ENCODE measurements around the gene CDK5. TPM values are rescaled to one million over a fixed set of nuclear protein-coding genes. Genes with fewer than 3 reads are reported as not detected.
"Not testable (repeated sequence)": the region's sequence is repeated elsewhere in the genome, so short reads cannot be mapped to it uniquely, and the experiment has no call there.

Gene CDK5
- total RNA-seq, 1 donor from 2014 or later = 17.5 TPM

GRCh38 chr7:151012031-151012692 lies 45.5 kb downstream of the CDK5 start:
- peaks cover 6% of the 10 kb centered on the region for H3K36me3 Mint-ChIP-seq
- no peak for DNase-seq (ENCODE audit: low spot score in 2 of 2, unreplicated experiment in 2 of 2)
- H3K9me3 Mint-ChIP-seq = no peaks in the 10 kb centered on the region
- H3K27ac Mint-ChIP-seq = no peak overlapping the region
- peaks cover 30% of the 10 kb centered on the region for H3K27me3 Mint-ChIP-seq (ENCODE audit: low read depth)
- peaks cover 30% of the 10 kb centered on the region for H3K4me1 Mint-ChIP-seq
- TF ChIP-seq, protein P1, sequence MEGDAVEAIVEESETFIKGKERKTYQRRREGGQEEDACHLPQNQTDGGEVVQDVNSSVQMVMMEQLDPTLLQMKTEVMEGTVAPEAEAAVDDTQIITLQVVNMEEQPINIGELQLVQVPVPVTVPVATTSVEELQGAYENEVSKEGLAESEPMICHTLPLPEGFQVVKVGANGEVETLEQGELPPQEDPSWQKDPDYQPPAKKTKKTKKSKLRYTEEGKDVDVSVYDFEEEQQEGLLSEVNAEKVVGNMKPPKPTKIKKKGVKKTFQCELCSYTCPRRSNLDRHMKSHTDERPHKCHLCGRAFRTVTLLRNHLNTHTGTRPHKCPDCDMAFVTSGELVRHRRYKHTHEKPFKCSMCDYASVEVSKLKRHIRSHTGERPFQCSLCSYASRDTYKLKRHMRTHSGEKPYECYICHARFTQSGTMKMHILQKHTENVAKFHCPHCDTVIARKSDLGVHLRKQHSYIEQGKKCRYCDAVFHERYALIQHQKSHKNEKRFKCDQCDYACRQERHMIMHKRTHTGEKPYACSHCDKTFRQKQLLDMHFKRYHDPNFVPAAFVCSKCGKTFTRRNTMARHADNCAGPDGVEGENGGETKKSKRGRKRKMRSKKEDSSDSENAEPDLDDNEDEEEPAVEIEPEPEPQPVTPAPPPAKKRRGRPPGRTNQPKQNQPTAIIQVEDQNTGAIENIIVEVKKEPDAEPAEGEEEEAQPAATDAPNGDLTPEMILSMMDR (IDR thresholded peaks at IDR 0.05; ENCODE audit: unreplicated experiment) = no peak
- H3K4me3 Mint-ChIP-seq = no peak overlapping the region

DNA sequence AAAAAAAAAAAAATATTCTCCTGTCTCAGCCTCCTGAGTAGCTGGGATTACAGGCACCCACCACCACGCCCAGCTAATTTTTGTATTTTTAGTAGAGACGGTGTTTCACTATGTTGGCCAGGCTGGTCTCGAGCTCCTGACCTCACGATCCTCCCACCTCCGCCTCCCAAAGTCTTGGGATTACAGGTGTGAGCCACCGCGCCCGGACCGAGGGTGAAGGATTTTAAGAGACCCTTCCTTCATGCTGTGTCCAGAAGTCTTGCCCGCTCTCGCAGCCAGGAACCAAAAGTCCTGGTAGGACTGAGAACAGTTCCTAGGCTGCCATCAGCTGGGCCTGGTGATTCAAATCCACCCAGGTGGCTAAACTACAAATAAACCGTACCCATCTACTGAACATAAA lies 46.1 kb downstream of the CDK5 start:
- not testable (repeated sequence) for H3K9me3 Mint-ChIP-seq, H3K27ac Mint-ChIP-seq
- peaks cover 30% of the 10 kb centered on the region for H3K4me1 Mint-ChIP-seq

GRCh38 chr7:151011097-151011409 lies 46.6 kb downstream of the CDK5 start:
- Mint-ChIP-seq H3K36me3 (peaks cover 6% of the 10 kb centered on the region), H3K9me3 (no peaks in the 10 kb centered on the region), H3K27ac (no peak overlapping the region), H3K4me1 (peaks cover 30% of the 10 kb centered on the region), H3K4me3 (peak overlapping the region; percentile 60), H3K27me3 (ENCODE audit: low read depth) (peaks cover 22% of the 10 kb centered on the region)
- DNase-seq (ENCODE audit: low spot score in 2 of 2, unreplicated experiment in 2 of 2) = no peak
- TF ChIP-seq, protein P1 (IDR thresholded peaks at IDR 0.05; ENCODE audit: unreplicated experiment) = no peak

More for the DNA sequence above, 46.1 kb downstream of the CDK5 start:
- not testable (repeated sequence) for H3K36me3 Mint-ChIP-seq; DNase-seq (ENCODE audit: low spot score in 2 of 2, unreplicated experiment in 2 of 2)
- Mint-ChIP-seq H3K4me3 (peak overlapping the region; percentile 26), H3K27me3 (ENCODE audit: low read depth) (peaks cover 28% of the 10 kb centered on the region)

DNA sequence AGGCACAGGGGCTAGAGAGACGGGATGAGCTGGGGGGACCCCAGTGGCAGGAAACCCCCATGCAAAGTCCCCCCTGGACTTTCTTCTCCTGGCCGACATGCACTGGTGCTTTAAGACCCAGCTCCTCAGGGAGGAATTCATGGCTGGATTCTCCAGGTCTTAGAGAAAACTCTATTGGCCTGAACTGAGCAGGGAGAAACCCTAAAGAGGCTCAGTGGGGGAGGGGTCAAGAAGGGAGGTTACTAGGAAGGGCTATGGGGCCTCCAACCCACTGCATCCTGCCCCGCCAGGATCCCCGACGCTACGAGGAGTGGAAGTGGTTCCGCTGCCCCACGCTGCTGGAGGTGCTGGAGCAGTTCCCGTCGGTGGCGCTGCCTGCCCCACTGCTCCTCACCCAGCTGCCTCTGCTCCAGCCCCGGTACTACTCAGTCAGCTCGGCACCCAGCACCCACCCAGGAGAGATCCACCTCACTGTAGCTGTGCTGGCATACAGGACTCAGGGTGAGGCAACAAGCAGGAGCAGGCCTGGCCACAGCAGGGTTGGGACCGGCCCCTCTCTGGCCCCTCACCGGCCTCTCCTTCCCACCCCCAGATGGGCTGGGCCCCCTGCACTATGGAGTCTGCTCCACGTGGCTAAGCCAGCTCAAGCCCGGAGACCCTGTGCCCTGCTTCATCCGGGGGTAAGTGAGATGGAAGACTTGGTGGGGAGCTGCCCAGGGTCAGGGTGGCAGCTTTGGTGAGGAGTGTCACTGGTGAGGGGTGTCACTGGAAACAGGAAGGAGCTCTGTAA lies 47.2 kb downstream of the CDK5 start:
- peaks cover 30% of the 10 kb centered on the region for H3K4me1 Mint-ChIP-seq
- no peak for DNase-seq (ENCODE audit: low spot score in 2 of 2, unreplicated experiment in 2 of 2)
- peaks cover 20% of the 10 kb centered on the region for H3K27me3 Mint-ChIP-seq (ENCODE audit: low read depth)
- H3K9me3 Mint-ChIP-seq = no peaks in the 10 kb centered on the region
- peaks cover 5% of the 10 kb centered on the region for H3K36me3 Mint-ChIP-seq
- peak overlapping the region; percentile 60 for H3K4me3 Mint-ChIP-seq
- peak overlapping the region; percentile 43 for H3K27ac Mint-ChIP-seq
- TF ChIP-seq, protein P1 (IDR thresholded peaks at IDR 0.05; ENCODE audit: unreplicated experiment) = no peak

- peak overlapping the region; percentile 60 for H3K4me3 Mint-ChIP-seq
- peaks cover 30% of the 10 kb centered on the region for H3K4me1 Mint-ChIP-seq
- H3K27me3 Mint-ChIP-seq (ENCODE audit: low read depth) = peaks cover 15% of the 10 kb centered on the region
- DNase-seq (ENCODE audit: low spot score in 2 of 2, unreplicated experiment in 2 of 2) = no peak
- no peaks in the 10 kb centered on the region for H3K9me3 Mint-ChIP-seq
- no peak overlapping the region for H3K27ac Mint-ChIP-seq
- H3K36me3 Mint-ChIP-seq = peaks cover under 1% of the 10 kb centered on the region
- TF ChIP-seq, protein P1 (IDR thresholded peaks at IDR 0.05; ENCODE audit: unreplicated experiment) = no peak
Measured at GRCh38 chr7:151010037-151010306, 47.7 kb downstream of the CDK5 start.

- no peak for DNase-seq (ENCODE audit: low spot score in 2 of 2, unreplicated experiment in 2 of 2)
- Mint-ChIP-seq H3K27me3 (ENCODE audit: low read depth) (peaks cover 16% of the 10 kb centered on the region), H3K36me3 (no peaks in the 10 kb centered on the region), H3K27ac (no peak overlapping the region), H3K4me3 (no peak overlapping the region), H3K9me3 (no peaks in the 10 kb centered on the region), H3K4me1 (peaks cover 30% of the 10 kb centered on the region)
- TF ChIP-seq, protein P1 (IDR thresholded peaks at IDR 0.05; ENCODE audit: unreplicated experiment) = no peak
Measured at GRCh38 chr7:151009327-151010036, 48.2 kb downstream of the CDK5 start.

Data from mesothelial cell of epicardium (in vitro differentiated cells).